IPS-20b (cell line): ENCODE measurements around the gene SEMA3F.
A peak's percentile ranks its signal among the peaks of the same experiment; 100 is the strongest.

Experiments used
- H3K27ac ChIP-seq: one replicate; pipeline ENCODE4 v1.5.1; 2013; ENCODE audit warnings: low read length
- H3K27me3 ChIP-seq: 2 replicates; pipeline ENCODE4 v1.6.1; 2013; ENCODE audit warnings: mild to moderate bottlenecking, low read length, inconsistent platforms; ENCODE audit not compliant: insufficient read depth
- H3K36me3 ChIP-seq: 2 replicates; pipeline ENCODE4 v1.6.1; 2013; ENCODE audit warnings: low read depth, mild to moderate bottlenecking, inconsistent platforms, low read length, moderate library complexity; ENCODE audit not compliant: insufficient read depth
- H3K4me1 ChIP-seq: 2 replicates; pipeline ENCODE4 v1.6.1; 2013; ENCODE audit warnings: mild to moderate bottlenecking, control low read depth, inconsistent platforms, low read length, moderate library complexity; ENCODE audit not compliant: insufficient read depth
- H3K4me3 ChIP-seq: 2 replicates; pipeline ENCODE4 v1.5.1; 2013; ENCODE audit warnings: mild to moderate bottlenecking, low read length, inconsistent platforms
- H3K9ac ChIP-seq: 2 replicates; pipeline ENCODE4 v1.6.1; 2013; ENCODE audit warnings: low read depth, mild to moderate bottlenecking, inconsistent platforms, low read length, moderate library complexity
- H3K9me3 ChIP-seq: 2 replicates; pipeline ENCODE4 v1.6.1; 2013; ENCODE audit warnings: mild to moderate bottlenecking, low read depth, low read length, inconsistent platforms; ENCODE audit not compliant: insufficient read depth

The SEMA3F gene

GRCh38 chr3:50147861-50148260 is 7.3 kb upstream of the SEMA3F start:
- H3K9ac ChIP-seq, result no peak overlapping the region
- no peak overlapping the region for H3K4me3 ChIP-seq
- H3K4me1 ChIP-seq, result peaks cover 9% of the 10 kb centered on the region; the same call in 1 of the 2 replicates
- peaks cover 3% of the 10 kb centered on the region; the same call in 1 of the 2 replicates for H3K27me3 ChIP-seq
- no peaks in the 10 kb centered on the region for H3K36me3 ChIP-seq
- H3K27ac ChIP-seq, result no peak overlapping the region
- H3K9me3 ChIP-seq, result no peaks in the 10 kb centered on the region

- Histone ChIP-seq H3K4me1 (peaks cover 9% of the 10 kb centered on the region; the same call in 1 of the 2 replicates), H3K9ac (peak overlapping the region; percentile 11; the same call in 1 of the 2 replicates), H3K36me3 (no peaks in the 10 kb centered on the region), H3K27me3 (peaks cover 20% of the 10 kb centered on the region), H3K9me3 (no peaks in the 10 kb centered on the region), H3K27ac (no peak overlapping the region), H3K4me3 (no peak overlapping the region)
Measured at GRCh38 chr3:50150404-50150750, 4.7 kb upstream of the SEMA3F start.

GRCh38 chr3:50150863-50151686 is 4.0 kb upstream of the SEMA3F start:
- no peak overlapping the region for H3K4me3 ChIP-seq
- H3K9me3 ChIP-seq, result no peaks in the 10 kb centered on the region
- H3K9ac ChIP-seq, result no peak overlapping the region; the same call in none of the 2 replicates
- H3K27me3 ChIP-seq, result peaks cover 27% of the 10 kb centered on the region
- peaks cover 12% of the 10 kb centered on the region; the same call in 1 of the 2 replicates for H3K4me1 ChIP-seq
- no peak overlapping the region for H3K27ac ChIP-seq
- no peaks in the 10 kb centered on the region for H3K36me3 ChIP-seq

GRCh38 chr3:50151728-50152127 is 3.4 kb upstream of the SEMA3F start:
- Histone ChIP-seq H3K4me1 (peaks cover 18% of the 10 kb centered on the region; the same call in 1 of the 2 replicates), H3K4me3 (no peak overlapping the region), H3K36me3 (no peaks in the 10 kb centered on the region), H3K9me3 (no peaks in the 10 kb centered on the region), H3K27me3 (peaks cover 34% of the 10 kb centered on the region), H3K27ac (no peak overlapping the region), H3K9ac (no peak overlapping the region)

GRCh38 chr3:50153782-50154475 is 1.2 kb upstream of the SEMA3F start:
- no peak overlapping the region for H3K27ac ChIP-seq
- H3K4me1 ChIP-seq, result peaks cover 25% of the 10 kb centered on the region; the same call in 1 of the 2 replicates
- H3K9ac ChIP-seq, result no peak overlapping the region
- H3K9me3 ChIP-seq, result no peaks in the 10 kb centered on the region
- no peaks in the 10 kb centered on the region for H3K36me3 ChIP-seq
- H3K27me3 ChIP-seq, result peaks cover 36% of the 10 kb centered on the region
- H3K4me3 ChIP-seq, result peak overlapping the region; percentile 50; the same call in 1 of the 2 replicates

DNA sequence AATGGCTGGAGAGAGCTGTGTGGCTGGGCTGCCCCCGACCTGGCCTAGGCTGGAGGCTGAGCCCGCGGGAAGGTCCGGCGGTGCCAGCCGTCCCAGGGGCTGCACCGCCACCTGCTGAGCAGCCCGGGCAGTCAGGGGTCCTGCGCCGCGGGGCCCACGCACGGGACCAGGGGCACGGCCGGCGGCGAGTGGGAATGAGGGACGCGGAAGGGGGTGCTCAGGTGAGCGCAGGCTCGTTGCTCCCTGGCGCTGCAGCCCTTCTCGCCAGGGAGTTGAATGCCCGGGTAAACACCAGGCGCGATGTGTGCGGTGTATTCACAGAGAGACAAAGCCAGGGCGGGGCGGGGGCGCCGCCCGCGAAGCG is 666 bp upstream of the SEMA3F start:
- Histone ChIP-seq H3K27ac (no peak overlapping the region), H3K9me3 (no peaks in the 10 kb centered on the region), H3K27me3 (peaks cover 36% of the 10 kb centered on the region), H3K9ac (no peak overlapping the region), H3K36me3 (no peaks in the 10 kb centered on the region), H3K4me3 (peak overlapping the region; percentile 50; the same call in 1 of the 2 replicates), H3K4me1 (peaks cover 25% of the 10 kb centered on the region; the same call in 1 of the 2 replicates)

GRCh38 chr3:50155491-50155878 is 361 bp downstream of the SEMA3F start:
- H3K9me3 ChIP-seq, result no peaks in the 10 kb centered on the region
- peaks cover 23% of the 10 kb centered on the region; the same call in 1 of the 2 replicates for H3K4me1 ChIP-seq
- peaks cover 10% of the 10 kb centered on the region; the same call in 1 of the 2 replicates for H3K36me3 ChIP-seq
- H3K27me3 ChIP-seq, result peaks cover 36% of the 10 kb centered on the region
- H3K27ac ChIP-seq, result no peak overlapping the region
- peak overlapping the region; percentile 90 for H3K9ac ChIP-seq
- peak overlapping the region; percentile 90 for H3K4me3 ChIP-seq

GRCh38 chr3:50155891-50156290 is 767 bp downstream of the SEMA3F start:
- peak overlapping the region; percentile 90 for H3K4me3 ChIP-seq
- H3K36me3 ChIP-seq, result peaks cover 11% of the 10 kb centered on the region; the same call in 1 of the 2 replicates
- peaks cover 36% of the 10 kb centered on the region for H3K27me3 ChIP-seq
- no peaks in the 10 kb centered on the region for H3K9me3 ChIP-seq
- peaks cover 21% of the 10 kb centered on the region; the same call in 1 of the 2 replicates for H3K4me1 ChIP-seq
- no peak overlapping the region for H3K27ac ChIP-seq
- peak overlapping the region; percentile 90 for H3K9ac ChIP-seq

DNA sequence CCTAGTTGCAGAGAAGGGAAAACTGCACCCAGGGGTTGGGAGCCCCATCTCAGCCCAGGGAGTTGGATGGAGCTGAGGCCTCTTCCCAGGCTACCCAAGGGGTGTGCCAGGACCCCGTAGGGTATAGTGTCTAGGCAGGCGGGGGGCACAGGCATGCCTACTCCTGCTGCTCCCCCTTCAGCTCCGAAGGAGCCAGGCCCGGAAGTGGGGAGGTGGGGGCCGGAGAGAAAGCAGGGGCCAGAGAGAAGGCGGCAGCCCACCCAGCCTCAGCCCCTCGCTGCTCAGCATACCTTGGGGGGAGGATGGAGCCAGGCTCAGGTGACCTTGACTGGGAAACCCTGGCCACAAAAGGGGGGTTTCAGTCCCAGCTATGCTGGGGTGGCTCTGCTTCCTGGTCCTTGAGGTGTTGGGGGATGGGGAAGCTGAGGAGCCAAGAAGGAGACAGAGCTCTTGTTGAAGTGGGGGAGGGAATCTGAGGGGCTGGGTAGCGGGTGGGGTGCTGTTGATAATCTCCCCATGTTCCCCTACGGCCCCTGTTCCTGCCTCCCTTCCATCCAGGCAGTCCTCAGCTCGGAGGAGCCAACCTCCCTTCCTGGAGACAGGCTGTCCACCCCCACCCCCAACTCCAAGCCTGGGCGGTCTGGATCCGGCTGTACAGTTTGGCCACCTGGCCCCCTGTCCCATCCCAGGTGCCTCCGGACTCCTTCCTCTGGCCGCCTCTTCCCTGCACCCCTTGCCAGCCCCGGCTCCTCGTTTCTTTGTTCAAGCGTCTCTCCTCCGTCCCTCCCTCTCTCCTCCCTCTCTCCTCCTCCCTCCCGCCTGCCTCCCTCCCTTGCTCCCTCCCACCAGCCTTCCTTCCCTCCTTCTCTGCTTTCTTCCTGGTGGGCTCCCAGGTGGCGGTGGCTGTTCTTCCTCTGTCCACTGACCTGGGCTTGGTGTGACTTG is 1.7 kb downstream of the SEMA3F start:
- Histone ChIP-seq H3K9ac (peak overlapping the region; percentile 90; the same call in 1 of the 2 replicates), H3K27me3 (peaks cover 36% of the 10 kb centered on the region), H3K9me3 (no peaks in the 10 kb centered on the region), H3K4me1 (peaks cover 15% of the 10 kb centered on the region; the same call in 1 of the 2 replicates), H3K36me3 (peaks cover 16% of the 10 kb centered on the region; the same call in 1 of the 2 replicates), H3K4me3 (peak overlapping the region; percentile 90), H3K27ac (peak overlapping the region; percentile 70)

DNA sequence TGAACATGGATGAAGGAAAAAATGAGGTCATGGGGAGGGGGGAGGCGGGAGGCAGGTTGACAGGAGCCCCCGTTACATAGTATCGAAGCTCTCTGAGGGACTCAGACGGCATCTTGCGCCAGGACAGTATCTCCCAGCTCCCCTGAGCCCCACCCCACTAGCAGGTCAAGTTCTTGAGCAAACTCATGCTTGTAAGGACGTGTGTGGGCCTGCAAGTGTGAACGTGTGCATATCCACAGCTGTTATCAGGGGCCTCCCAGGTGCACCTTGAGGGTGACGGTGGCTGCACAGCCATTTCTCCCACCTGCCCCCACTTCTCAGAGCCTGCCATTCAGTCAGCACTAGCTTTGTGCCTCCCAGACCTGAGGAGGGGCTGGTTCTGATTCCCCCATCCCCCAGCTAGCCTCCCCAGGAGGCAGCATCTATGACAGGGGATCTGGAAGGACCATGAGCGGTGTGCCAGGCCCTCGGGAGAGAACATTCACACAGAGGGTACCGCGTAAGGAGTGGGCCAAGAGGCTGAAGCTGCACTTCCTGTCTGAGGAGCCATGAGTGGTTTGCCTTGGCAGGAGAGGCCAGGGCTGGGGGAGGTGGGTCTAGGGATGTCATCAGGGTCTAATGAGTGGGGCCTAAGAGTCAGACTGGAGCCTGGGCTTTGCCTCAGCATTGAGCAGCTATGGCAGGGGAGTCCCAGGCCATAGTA is 2.9 kb downstream of the SEMA3F start:
- Histone ChIP-seq H3K4me1 (peaks cover 15% of the 10 kb centered on the region; the same call in 1 of the 2 replicates), H3K4me3 (peak overlapping the region; percentile 90; the same call in 1 of the 2 replicates), H3K9ac (peak overlapping the region; percentile 90; the same call in 1 of the 2 replicates), H3K36me3 (peaks cover 24% of the 10 kb centered on the region; the same call in 1 of the 2 replicates), H3K27ac (peak overlapping the region; percentile 70), H3K9me3 (no peaks in the 10 kb centered on the region), H3K27me3 (peaks cover 31% of the 10 kb centered on the region)
